Measurements from ENCODE around the gene MPPED2.

DNA sequence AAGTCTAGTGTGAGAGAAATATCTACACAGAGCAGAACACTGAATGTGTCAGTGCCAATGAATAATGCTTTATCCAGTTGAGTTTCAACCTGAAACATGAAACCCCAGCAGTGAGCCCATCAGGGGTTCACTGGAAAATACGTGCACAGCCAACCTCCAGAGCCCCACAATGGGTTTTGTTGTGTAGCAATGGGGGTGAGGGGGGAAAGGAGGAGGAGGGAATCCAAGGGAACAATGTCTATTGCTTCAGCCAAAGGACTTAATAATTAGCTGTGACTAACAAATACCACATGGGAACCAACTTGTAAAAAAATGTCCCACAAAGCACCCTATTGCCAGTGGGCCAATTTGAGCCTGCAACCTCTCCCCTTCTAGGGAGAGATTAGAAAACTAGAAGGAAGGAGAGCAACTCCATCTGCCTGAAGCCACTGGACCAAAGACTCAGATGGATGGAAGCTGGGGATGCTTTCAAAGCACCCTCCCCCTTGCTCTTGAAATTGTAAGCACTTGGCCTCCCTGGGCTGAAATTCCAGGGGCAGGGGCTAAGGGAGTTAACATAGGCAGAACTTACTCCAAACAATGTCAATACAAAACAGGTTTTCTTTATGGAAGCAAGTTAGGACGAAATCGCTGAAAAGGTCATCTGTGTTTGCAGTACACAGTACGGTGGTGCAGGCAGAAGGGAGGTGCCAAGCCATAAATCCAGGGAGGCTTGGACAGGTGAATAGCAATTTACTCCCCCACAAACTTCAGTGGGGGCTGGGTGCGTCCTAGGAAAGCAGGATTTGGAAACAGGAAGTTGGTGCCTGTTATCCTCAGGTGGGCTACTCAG lies 163.5 kb downstream of the MPPED2 start:
- TF ChIP-seq ZNF274 (IDR thresholded peaks at IDR 0.05; ENCODE audit: low read depth, low read length) (no peak), YY1 (IDR thresholded peaks at IDR 0.05; ENCODE audit: insufficient read depth, insufficient read length) (no peak), SUZ12 (IDR thresholded peaks at IDR 0.05; ENCODE audit: extremely low read depth, insufficient read depth, insufficient read length) (no peak)
